PC-3 (cell line): ENCODE results near the gene ZBTB49. TPM values are rescaled to one million over a fixed set of nuclear protein-coding genes. Genes with fewer than 3 reads are reported as not detected.

Experiments used
- ATAC-seq: fragments of 200-7000 bp; cut with Tn5 transposase; 2 replicates; pipeline ENCODE4 v1.9.1; 2020; ENCODE audit warnings: mild to moderate bottlenecking, moderate library complexity
- BruUV-seq: library from RNA; stranded (reverse); fragments of 400-500 nt; replicated peaks from 2 replicates; lab custom pipeline; 2021; lab: Mats Ljungman, UMichigan
- CTCF ChIA-PET: fragments of 300-600 bp; sonication (Branson Sonifier 250); formaldehyde crosslinking; loops from one replicate; lab custom pipeline; 2022; ENCODE audit warnings: antibody characterized with exemption; lab: Charles Lee
- POLR2A ChIA-PET: fragments of 300-600 bp; sonication (Branson Sonifier 250); formaldehyde crosslinking; loops from one replicate; lab custom pipeline; 2022; ENCODE audit warnings: antibody characterized with exemption; ENCODE audit not compliant: unreplicated experiment; lab: Charles Lee
- DNase-seq: peaks from one replicate; pipeline ENCODE4 v3.0.0-alpha.2; 2015
- H2AFZ ChIP-seq: fragments of 300-600 bp; sonication (generic); 2 replicates; pipeline ENCODE4 v1.6.0; 2016; ENCODE audit warnings: antibody characterized with exemption, low read length
- H3F3A ChIP-seq: fragments of 300-600 bp; sonication (generic); one replicate; pipeline ENCODE4 v1.6.0; 2017; ENCODE audit warnings: antibody characterized with exemption, low read length, control low read depth, mild to moderate bottlenecking; ENCODE audit not compliant: unreplicated experiment
- H3K27ac ChIP-seq: fragments of 300-600 bp; sonication (generic); 2 replicates; pipeline ENCODE4 v1.5.1; 2016; ENCODE audit warnings: mild to moderate bottlenecking, low read length
- H3K27me3 ChIP-seq: fragments of 300-600 bp; sonication (generic); 2 replicates; pipeline ENCODE4 v1.6.1; 2016; ENCODE audit warnings: low read length, mixed read lengths
- H3K36me3 ChIP-seq: fragments of 300-600 bp; sonication (generic); 2 replicates; pipeline ENCODE4 v1.6.1; 2016; ENCODE audit warnings: low read depth, mixed run types, low read length, mixed read lengths
- H3K4me1 ChIP-seq: fragments of 300-600 bp; sonication (generic); 2 replicates; pipeline ENCODE4 v1.5.1; 2016; ENCODE audit warnings: low read length; ENCODE audit not compliant: insufficient read depth
- H3K4me2 ChIP-seq: fragments of 300-600 bp; sonication (generic); 2 replicates; pipeline ENCODE4 v1.6.0; 2016; ENCODE audit warnings: low read length
- H3K4me3 ChIP-seq: fragments of 300-600 bp; sonication (generic); 2 replicates; pipeline ENCODE4 v1.5.1; 2016; ENCODE audit warnings: mild to moderate bottlenecking, low read length, mixed read lengths
- H3K79me2 ChIP-seq: fragments of 300-600 bp; sonication (generic); 2 replicates; pipeline ENCODE4 v1.6.1; 2017; ENCODE audit warnings: low read length, mixed read lengths
- H3K9ac ChIP-seq: fragments of 300-600 bp; sonication (generic); 2 replicates; pipeline ENCODE4 v1.6.0; 2016; ENCODE audit warnings: mild to moderate bottlenecking, low read length
- H3K9me2 ChIP-seq: fragments of 300-600 bp; sonication (generic); replicated peaks from 2 replicates; pipeline ENCODE4 v1.6.1; 2016; ENCODE audit warnings: mixed run types, low read length, mixed read lengths
- H3K9me3 ChIP-seq: fragments of 300-600 bp; sonication (generic); 2 replicates; pipeline ENCODE4 v1.6.1; 2016; ENCODE audit warnings: low read length, mixed read lengths
- H4K20me1 ChIP-seq: fragments of 300-600 bp; sonication (generic); 2 replicates; pipeline ENCODE4 v1.6.1; 2016; ENCODE audit warnings: low read length, mixed read lengths
- CTCF ChIP-seq: fragments of 300-600 bp; sonication (generic); conservative IDR thresholded peaks from 2 replicates; pipeline ENCODE4 v1.5.1; 2017; ENCODE audit warnings: antibody characterized with exemption, low read depth, mild to moderate bottlenecking, low read length
- EZH2 ChIP-seq: fragments of 300-600 bp; sonication (generic); IDR thresholded peaks from one replicate; pipeline ENCODE4 v1.6.1; 2017; ENCODE audit warnings: antibody characterized with exemption, mild to moderate bottlenecking, low read length; ENCODE audit not compliant: unreplicated experiment
- EZH2phosphoT487 ChIP-seq: fragments of 300-600 bp; sonication (generic); IDR thresholded peaks from 2 replicates; pipeline ENCODE4 v1.6.1; 2018; ENCODE audit warnings: mild to moderate bottlenecking, antibody characterized with exemption, low read length, borderline replicate concordance
- intact Hi-C: fragments of 100-400 bp; cut with micrococcal nuclease; formaldehyde crosslinking; loops from 2 replicates; pipeline ENCODE4 v1.9.0; 2023
- total RNA-seq: library from RNA; depleted of rRNA; stranded (reverse); fragments of >200 nt; gene quantifications from 2 replicates; pipeline ENCODE4 v1.2.3, GENCODE V29; 2014

Gene ZBTB49
- total RNA-seq, 1 experiment from 2014 or later, result 1.1 TPM

DNA sequence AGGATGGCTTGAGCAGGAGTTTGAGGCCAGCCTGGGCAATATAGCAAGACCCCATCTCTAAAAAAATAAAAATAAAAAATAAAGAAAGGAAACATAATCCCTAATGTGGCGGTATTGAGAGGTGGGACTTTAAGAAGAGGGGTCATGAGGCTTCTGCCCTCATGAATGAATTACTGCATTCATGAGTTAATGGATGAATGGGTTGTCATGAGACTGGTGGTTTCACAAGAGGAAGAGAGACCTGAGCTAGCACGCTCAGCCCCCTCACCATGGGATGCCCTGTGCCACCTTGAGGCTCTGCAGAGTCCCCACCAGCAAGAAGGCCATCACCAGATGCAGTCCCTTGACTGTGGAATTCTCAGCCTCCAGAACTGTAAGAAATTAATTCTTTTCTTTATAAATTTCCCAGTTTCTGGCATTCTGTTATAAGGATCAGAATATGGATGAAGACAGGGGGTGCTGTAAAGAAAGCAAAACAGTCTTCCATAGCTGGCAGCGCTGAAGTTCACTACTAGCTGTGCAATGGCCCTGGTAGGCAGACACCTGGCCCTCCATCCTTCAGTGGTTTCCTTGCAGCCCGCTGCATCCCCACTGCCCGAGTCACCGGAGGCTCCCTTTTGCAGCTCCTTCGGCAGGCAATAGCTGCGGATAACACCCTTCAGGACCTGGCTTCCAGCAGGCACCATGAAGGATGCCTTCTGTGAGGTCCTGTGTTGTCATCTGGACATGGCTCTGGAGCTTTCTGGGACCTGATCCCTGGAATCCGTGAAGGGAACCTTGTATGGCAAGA is 52.0 kb downstream of the ZBTB49 start:
- no peaks in the 10 kb centered on the region for H3K79me2 ChIP-seq
- H2AFZ ChIP-seq, result no peak overlapping the region
- H4K20me1 ChIP-seq, result no peaks in the 10 kb centered on the region
- ChIA-PET CTCF (no interaction called here), POLR2A (no interaction called here)
- no peaks in the 10 kb centered on the region for H3K4me1 ChIP-seq
- no peak overlapping the region for H3K9ac ChIP-seq
- H3K4me2 ChIP-seq, result no peak overlapping the region
- H3F3A ChIP-seq, result no peaks in the 10 kb centered on the region
- no peaks in the 10 kb centered on the region for H3K9me3 ChIP-seq
- BruUV-seq, result no TSS peak
- intact Hi-C loops, result no loop called here
- no peaks in the 10 kb centered on the region for H3K36me3 ChIP-seq
- TF ChIP-seq CTCF, result no peak
- TF ChIP-seq EZH2phosphoT487, result no peak
- TF ChIP-seq EZH2, result no peak
- no peaks in the 10 kb centered on the region for H3K9me2 ChIP-seq
- ATAC-seq, result no peak
- no peak for DNase-seq
- H3K27ac ChIP-seq, result no peak overlapping the region
- H3K4me3 ChIP-seq, result no peak overlapping the region
- H3K27me3 ChIP-seq, result no peaks in the 10 kb centered on the region

DNA sequence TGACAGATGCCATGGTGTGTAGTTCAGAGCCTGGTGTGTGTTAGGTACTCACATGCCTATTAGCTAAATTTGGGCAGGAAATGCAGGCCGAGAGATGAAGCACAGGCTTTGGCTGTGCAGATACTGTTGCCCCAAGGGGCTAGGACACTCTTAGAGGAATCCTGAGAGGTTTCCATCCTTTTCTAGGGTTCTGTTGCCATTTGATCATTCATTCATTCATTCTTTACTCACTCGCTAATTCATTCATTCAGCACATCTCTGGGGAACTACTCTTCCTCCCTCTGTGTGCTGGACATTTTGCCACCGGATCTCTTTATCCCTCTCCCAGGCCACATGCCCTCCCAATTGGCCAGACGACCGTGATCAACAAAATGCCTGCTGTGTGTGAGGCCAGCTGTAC is 53.0 kb downstream of the ZBTB49 start:
- ChIA-PET POLR2A (no interaction called here), CTCF (no interaction called here)
- intact Hi-C loops, result no loop called here

More for the DNA sequence above, 53.0 kb downstream of the ZBTB49 start:
- H3K27me3 ChIP-seq, result no peaks in the 10 kb centered on the region
- no peak overlapping the region for H3K9ac ChIP-seq
- H3K79me2 ChIP-seq, result no peaks in the 10 kb centered on the region
- no peak overlapping the region for H2AFZ ChIP-seq
- no peaks in the 10 kb centered on the region for H3K4me1 ChIP-seq
- H3K36me3 ChIP-seq, result no peaks in the 10 kb centered on the region
- H3K4me3 ChIP-seq, result no peak overlapping the region
- H3F3A ChIP-seq, result no peaks in the 10 kb centered on the region
- BruUV-seq, result no TSS peak
- H3K9me3 ChIP-seq, result no peaks in the 10 kb centered on the region
- TF ChIP-seq CTCF, result no peak
- no peaks in the 10 kb centered on the region for H3K9me2 ChIP-seq
- H4K20me1 ChIP-seq, result no peaks in the 10 kb centered on the region
- DNase-seq, result no peak
- no peak for ATAC-seq
- no peak overlapping the region for H3K4me2 ChIP-seq
- no peak overlapping the region for H3K27ac ChIP-seq
